Mucosa of rectum (tissue), 2 donors: Measurements from ENCODE around the gene MAGI1.

ENCODE experiments used
- H3K27ac ChIP-seq, 2 donors: one replicate each; pipeline ENCODE4 v1.7.0; 2013; ENCODE audit warnings: inconsistent platforms in 2 of 2, low read depth in 2 of 2, low read length in 2 of 2
- H3K27me3 ChIP-seq, 2 donors: one replicate each; pipeline ENCODE4 v1.7.0; 2013; ENCODE audit warnings: low read length in 2 of 2; ENCODE audit not compliant: control insufficient read depth in 2 of 2, insufficient read depth in 2 of 2
- H3K36me3 ChIP-seq, 2 donors: one replicate each; pipeline ENCODE4 v1.7.0; 2013; ENCODE audit warnings: low read length in 2 of 2; ENCODE audit not compliant: control insufficient read depth in 2 of 2, insufficient read depth in 2 of 2
- H3K4me1 ChIP-seq, 2 donors: one replicate each; pipeline ENCODE4 v1.7.0; 2013; ENCODE audit warnings: low read length in 2 of 2, mild to moderate bottlenecking in 1 of 2; ENCODE audit not compliant: control insufficient read depth in 2 of 2, insufficient read depth in 2 of 2
- H3K4me3 ChIP-seq, 2 donors: one replicate each; pipeline ENCODE4 v1.7.0; 2013; ENCODE audit warnings: low read length in 2 of 2
- H3K9ac ChIP-seq, 2 donors: one replicate each; pipeline ENCODE4 v1.7.0; 2013; ENCODE audit warnings: low read length in 2 of 2, low read depth in 1 of 2, mild to moderate bottlenecking in 1 of 2
- H3K9me3 ChIP-seq, 2 donors: one replicate each; pipeline ENCODE4 v1.7.0; 2013; ENCODE audit warnings: low read length in 2 of 2; ENCODE audit not compliant: control insufficient read depth in 2 of 2
- donor health status: healthy.
- donor health status: Normal muscosa, but diverticular disease.

The MAGI1 gene

DNA sequence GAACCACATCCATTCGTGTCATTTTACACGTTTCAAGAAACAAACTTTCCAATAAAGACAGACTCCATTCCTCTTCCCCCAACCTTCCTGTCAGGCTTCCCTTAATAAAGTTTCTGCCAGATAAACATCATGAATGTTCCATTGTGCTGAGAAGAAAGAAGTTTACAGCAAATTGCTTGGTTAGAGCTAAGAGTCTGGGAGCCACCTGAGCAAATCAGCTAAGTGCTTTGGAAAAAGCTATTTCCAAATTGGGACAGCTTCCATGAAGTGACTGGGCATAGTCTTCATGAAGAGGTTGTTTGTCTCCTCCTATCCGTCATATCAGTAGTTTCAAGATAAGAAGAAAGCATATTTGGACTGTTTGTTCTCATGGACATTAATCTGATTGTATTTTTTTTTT is 77.0 kb downstream of the MAGI1 start:
- no peaks in the 10 kb centered on the region for H3K9me3 ChIP-seq
- H3K9ac ChIP-seq, result no peak overlapping the region
- no peaks in the 10 kb centered on the region for H3K27me3 ChIP-seq
- H3K4me1 ChIP-seq, result peaks cover 5 to 13% of the 10 kb centered on the region in 2 donors
- no peak overlapping the region for H3K4me3 ChIP-seq
- H3K36me3 ChIP-seq, result no peaks in the 10 kb centered on the region
- no peak overlapping the region for H3K27ac ChIP-seq

DNA sequence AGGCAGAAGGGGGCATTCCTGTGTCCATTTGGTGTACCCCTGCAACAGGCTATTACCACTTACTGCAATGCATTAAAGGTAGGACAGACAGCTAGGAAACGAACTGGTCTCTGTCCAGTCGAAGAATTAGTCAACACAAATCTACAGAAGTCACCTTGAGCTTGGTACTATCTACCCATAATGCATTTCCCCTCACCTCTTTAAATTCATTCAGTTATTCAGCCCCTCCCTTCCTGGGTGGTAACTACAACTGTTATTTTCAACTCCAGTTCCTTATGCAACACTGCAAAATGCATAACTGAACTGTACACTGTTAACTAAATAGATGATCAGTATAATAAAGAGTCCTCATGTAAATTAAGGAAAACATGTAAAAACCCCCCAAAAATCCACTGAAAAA is 77.6 kb downstream of the MAGI1 start:
- Histone ChIP-seq H3K36me3 (no peaks in the 10 kb centered on the region), H3K27ac (peak overlapping the region in 1 of 2 donors; percentile 9), H3K4me1 (peaks cover 5 to 17% of the 10 kb centered on the region in 2 donors), H3K9ac (no peak overlapping the region), H3K4me3 (no peak overlapping the region), H3K27me3 (no peaks in the 10 kb centered on the region), H3K9me3 (no peaks in the 10 kb centered on the region)

DNA sequence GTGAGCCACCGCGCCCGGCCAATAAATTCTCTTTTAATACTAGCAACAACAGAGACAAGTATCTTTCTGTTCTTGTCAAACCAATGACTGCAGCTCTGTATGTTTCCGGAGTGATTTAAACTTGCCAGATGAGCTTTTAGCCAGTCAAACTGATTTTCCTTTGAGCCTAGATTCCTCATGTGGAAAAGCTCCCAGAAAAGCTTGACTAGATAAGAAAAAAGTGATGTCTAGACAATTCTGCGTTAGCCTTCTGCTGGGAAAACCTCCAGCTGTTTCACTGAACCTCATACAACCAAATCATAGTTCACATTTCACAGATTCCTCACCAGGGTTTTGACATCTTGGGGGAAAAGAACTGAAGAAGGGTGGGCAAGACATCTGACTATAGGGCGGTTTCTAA is 78.6 kb downstream of the MAGI1 start:
- no peak overlapping the region for H3K27ac ChIP-seq
- H3K9me3 ChIP-seq, result no peaks in the 10 kb centered on the region
- no peak overlapping the region for H3K9ac ChIP-seq
- H3K4me3 ChIP-seq, result no peak overlapping the region
- no peaks in the 10 kb centered on the region for H3K27me3 ChIP-seq
- H3K36me3 ChIP-seq, result no peaks in the 10 kb centered on the region
- H3K4me1 ChIP-seq, result peaks cover 12 to 26% of the 10 kb centered on the region in 2 donors

DNA sequence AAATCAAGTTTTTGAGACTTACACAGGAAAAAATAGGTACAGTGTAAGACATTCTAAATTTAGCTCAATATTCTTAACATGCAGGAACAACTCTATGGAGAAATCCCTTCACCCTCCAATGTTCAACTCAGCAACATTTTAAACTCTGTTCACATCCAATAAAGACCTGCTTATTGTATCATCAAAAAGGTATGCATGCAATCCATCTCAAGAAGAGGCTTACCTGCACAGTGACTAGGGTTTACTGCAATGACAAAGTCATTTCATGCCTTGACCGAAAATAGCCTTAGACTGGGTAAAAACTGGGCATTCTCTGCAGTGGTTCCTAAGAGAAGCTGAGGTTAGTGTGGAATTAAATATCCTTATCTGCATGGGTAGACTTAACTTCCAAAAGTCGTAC is 80.5 kb downstream of the MAGI1 start:
- H3K36me3 ChIP-seq, result no peaks in the 10 kb centered on the region
- H3K4me1 ChIP-seq, result peaks cover 16 to 40% of the 10 kb centered on the region in 2 donors
- no peak overlapping the region for H3K4me3 ChIP-seq
- H3K9ac ChIP-seq, result no peak overlapping the region
- H3K27ac ChIP-seq, result no peak overlapping the region
- no peaks in the 10 kb centered on the region for H3K27me3 ChIP-seq
- no peaks in the 10 kb centered on the region for H3K9me3 ChIP-seq

DNA sequence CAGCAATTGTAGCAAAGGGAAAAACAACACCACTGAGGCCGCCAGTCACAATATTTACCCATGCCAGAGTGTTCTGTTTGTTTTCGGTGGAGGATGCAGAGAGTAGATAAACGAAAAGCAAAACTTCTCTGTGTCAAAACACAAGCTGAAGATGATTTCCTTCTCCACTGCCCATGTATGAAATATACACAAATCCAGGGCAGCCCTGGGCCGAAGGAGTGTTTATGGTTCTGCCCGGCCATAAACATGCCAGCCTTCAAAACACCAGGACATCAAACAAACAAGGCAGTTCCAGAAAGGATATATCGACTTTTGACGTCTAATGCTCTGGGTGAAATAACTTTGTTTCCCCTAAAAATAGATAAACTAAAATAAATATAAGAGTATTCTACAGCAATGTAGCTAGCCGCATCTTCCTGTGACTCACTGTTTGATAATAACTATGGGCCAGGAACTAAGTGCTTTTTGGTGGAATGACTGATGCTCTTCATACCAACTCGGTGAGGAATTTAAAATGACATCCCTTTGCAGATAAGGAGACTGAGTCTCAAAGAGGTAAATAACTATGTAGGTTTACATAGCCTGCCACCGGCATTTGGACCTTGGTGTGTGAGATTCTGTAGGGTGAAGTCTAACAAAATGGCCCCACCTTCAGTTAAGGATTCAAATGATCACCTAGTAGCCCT is 82.8 kb downstream of the MAGI1 start:
- Histone ChIP-seq H3K9me3 (no peaks in the 10 kb centered on the region), H3K36me3 (no peaks in the 10 kb centered on the region), H3K27ac (no peak overlapping the region), H3K4me3 (no peak overlapping the region), H3K27me3 (no peaks in the 10 kb centered on the region), H3K9ac (no peak overlapping the region), H3K4me1 (peaks cover 27 to 46% of the 10 kb centered on the region in 2 donors)

DNA sequence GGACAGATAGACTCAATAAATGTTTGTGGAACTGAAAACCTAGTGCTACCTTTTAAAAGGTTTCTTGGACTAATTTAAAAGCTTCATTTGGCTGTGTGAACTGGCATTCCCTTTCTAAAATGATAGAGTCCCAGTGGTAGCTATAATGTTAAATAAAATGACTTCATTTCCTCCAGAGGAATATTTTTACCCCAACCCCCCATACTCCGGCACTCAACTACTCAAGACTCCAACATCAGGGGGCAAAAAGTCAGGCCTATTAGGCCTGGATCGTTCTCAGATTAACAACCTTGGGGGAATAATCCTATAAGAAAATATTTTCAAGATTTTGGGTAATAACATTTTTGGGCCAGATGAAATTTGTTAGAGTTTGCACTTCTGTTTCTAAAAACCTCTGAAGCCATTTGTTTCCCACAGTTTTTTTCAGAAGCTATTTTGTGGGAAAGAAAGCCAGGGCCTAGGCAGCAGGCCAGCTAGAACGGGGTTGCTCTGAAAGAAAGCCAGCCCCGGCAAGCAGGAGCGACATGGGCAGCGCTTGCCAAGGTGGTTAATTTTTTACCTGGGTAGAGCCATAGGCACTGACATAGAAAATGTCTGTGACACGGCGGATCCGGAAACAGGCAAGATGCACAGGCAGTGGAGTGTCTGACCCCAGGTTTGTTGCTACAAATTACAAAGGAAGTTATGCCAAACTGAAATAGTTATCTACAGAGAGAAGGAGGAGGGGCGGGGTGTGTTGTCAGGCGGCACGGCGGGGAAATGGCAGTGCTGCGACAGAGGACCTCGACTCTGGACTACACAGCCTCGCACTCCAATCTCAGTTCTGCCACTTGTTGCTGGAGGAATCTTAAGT is 84.6 kb downstream of the MAGI1 start:
- no peaks in the 10 kb centered on the region for H3K9me3 ChIP-seq
- peak overlapping the region; percentile 84 to 94 for H3K27ac ChIP-seq
- H3K36me3 ChIP-seq, result no peaks in the 10 kb centered on the region
- H3K4me1 ChIP-seq, result peaks cover 29 to 47% of the 10 kb centered on the region in 2 donors
- peak overlapping the region; percentile 48 to 57 for H3K4me3 ChIP-seq
- H3K27me3 ChIP-seq, result no peaks in the 10 kb centered on the region
- H3K9ac ChIP-seq, result peak overlapping the region; percentile 64 to 70

DNA sequence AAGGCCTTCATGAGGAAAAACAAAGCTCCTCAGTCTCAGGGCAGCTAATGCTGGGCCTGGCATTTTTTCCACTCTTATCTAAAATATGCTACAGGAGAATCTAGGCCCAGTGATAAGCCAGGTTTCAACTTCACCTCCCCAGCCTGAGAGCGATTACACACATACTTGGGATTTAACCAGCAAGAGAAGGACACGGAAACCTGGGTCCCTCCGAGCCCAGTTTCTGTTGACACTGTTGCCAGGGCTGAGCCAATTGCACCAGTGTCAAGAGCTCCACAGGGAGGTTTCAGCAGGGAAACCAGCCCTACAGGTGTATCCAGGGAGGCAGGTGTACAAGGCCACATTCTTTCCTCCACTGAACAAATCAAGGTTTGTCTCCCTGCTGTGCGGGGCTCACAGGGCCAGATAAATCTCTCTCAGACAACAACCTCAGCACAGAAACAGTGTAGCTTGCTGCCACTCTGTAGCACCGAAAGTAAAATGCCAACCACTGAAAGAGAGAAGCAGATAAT is 85.4 kb downstream of the MAGI1 start:
- Histone ChIP-seq H3K4me3 (peak overlapping the region; percentile 16 to 48), H3K27ac (peak overlapping the region; percentile 84 to 94), H3K36me3 (no peaks in the 10 kb centered on the region), H3K27me3 (no peaks in the 10 kb centered on the region), H3K4me1 (peaks cover 35 to 54% of the 10 kb centered on the region in 2 donors), H3K9me3 (no peaks in the 10 kb centered on the region), H3K9ac (peak overlapping the region; percentile 64 to 70)

DNA sequence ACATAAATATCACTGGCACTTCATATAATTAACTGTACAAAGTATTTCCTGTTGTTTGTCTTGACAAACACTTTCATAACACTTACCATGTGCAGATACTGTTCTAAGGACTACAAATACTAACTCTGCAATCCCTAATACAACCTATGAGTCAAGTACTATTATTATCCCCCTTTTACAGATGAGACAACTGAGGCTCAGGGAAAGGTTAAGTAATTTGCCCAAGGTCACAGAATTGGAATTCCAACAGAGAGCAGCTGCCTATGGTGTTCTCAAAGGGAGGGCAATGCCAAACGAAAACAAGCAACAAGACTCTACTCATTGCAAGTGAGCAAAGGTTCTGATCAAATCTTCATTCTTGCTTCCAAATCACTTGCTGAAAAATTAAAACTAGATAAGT is 85.9 kb downstream of the MAGI1 start:
- Histone ChIP-seq H3K27ac (peak overlapping the region; percentile 84 to 94), H3K36me3 (no peaks in the 10 kb centered on the region), H3K9me3 (no peaks in the 10 kb centered on the region), H3K27me3 (no peaks in the 10 kb centered on the region), H3K9ac (peak overlapping the region; percentile 48 to 64), H3K4me1 (peaks cover 35 to 57% of the 10 kb centered on the region in 2 donors), H3K4me3 (peak overlapping the region; percentile 16 to 32)

DNA sequence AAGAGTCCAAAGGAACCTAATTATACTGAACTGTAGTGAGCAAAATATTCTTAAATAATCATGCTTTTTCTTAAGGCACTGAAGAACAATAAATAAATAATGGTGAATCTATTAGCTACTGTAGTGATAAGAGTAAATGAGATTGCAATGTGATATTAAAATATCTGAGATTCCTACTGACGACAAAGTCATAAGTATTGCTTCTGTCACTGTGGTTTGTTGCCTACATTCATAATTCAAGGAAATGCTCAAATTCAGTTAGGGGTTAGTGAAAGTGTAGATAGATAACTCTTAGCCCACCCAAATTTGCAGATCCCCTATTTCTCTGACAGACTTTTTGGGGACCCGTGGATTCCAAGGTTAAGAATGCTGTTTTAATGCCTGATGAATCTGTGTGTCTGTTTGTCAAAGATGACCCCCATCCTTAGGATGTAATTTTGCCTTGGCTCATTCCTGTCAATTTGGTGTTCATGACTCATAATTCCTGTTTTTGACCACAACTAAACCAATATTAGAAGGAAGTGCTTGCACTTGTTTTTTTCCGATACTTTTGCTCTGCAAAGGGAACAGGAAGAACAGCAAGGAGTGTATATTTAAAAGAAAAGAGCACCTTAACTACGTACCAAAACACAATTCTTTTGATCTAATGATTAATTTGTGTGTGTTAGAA is 86.7 kb downstream of the MAGI1 start:
- Histone ChIP-seq H3K9me3 (no peaks in the 10 kb centered on the region), H3K27me3 (no peaks in the 10 kb centered on the region), H3K27ac (peak overlapping the region; percentile 84 to 94), H3K36me3 (no peaks in the 10 kb centered on the region), H3K4me1 (peaks cover 35 to 57% of the 10 kb centered on the region in 2 donors), H3K4me3 (no peak overlapping the region), H3K9ac (no peak overlapping the region)
